GM12873 (cell line): ENCODE results near the gene MRAP2.

Source experiments
- CTCF ChIP-seq: IDR thresholded peaks from 2 replicates; pipeline ENCODE4 v1.5.1; 2012; ENCODE audit warnings: low read depth, mild to moderate bottlenecking, moderate library complexity, low read length, control low read depth; ENCODE audit not compliant: insufficient read depth; ENCODE audit errors: missing control alignments

Gene MRAP2

GRCh38 chr6:84052204-84052882, 18.8 kb downstream of the MRAP2 start:
- no peak for TF ChIP-seq CTCF

GRCh38 chr6:84052883-84053241, 19.3 kb downstream of the MRAP2 start:
- no peak for TF ChIP-seq CTCF

- no peak for TF ChIP-seq CTCF
Observed at GRCh38 chr6:84055647-84056046, 22.1 kb downstream of the MRAP2 start.

- TF ChIP-seq CTCF = no peak
Observed at GRCh38 chr6:84057908-84058307, 24.3 kb downstream of the MRAP2 start.

GRCh38 chr6:84059082-84059481, 25.5 kb downstream of the MRAP2 start:
- no peak for TF ChIP-seq CTCF

GRCh38 chr6:84061174-84061573, 27.6 kb downstream of the MRAP2 start:
- no peak for TF ChIP-seq CTCF

GRCh38 chr6:84061613-84062398, 28.2 kb downstream of the MRAP2 start:
- no peak for TF ChIP-seq CTCF
